ENCODE results near the gene C1QB.

The C1QB gene

DNA sequence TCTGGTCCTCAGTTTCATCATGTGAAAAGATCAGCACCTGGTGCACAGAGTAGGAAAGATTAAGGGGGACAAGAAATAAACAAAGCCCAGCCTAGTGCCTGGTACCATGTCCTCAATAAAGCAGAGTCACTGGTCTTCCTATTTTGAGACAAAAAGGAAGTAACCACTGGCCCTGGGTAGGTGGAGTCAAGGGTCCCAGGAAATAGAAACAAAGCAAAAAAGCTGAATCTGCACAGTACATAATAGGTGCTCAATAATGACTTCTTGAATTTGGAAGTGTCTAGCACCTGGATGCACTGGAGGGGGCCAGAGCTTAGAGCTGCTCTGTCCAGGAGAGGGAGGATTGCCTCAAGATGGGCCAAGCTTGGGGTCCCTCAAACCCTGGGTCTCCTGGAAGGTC lies 55.7 kb downstream of the C1QB start:
- no peaks in the 10 kb centered on the region for H3K36me3 Mint-ChIP-seq (ENCODE audit: low read depth)
- no peak for DNase-seq
- H3K27ac Mint-ChIP-seq = no peak overlapping the region
- no peaks in the 10 kb centered on the region for H3K9me3 Mint-ChIP-seq
- peaks cover 53% of the 10 kb centered on the region for H3K27me3 Mint-ChIP-seq (ENCODE audit: low read depth, poor library complexity)
- TF ChIP-seq, protein P1, sequence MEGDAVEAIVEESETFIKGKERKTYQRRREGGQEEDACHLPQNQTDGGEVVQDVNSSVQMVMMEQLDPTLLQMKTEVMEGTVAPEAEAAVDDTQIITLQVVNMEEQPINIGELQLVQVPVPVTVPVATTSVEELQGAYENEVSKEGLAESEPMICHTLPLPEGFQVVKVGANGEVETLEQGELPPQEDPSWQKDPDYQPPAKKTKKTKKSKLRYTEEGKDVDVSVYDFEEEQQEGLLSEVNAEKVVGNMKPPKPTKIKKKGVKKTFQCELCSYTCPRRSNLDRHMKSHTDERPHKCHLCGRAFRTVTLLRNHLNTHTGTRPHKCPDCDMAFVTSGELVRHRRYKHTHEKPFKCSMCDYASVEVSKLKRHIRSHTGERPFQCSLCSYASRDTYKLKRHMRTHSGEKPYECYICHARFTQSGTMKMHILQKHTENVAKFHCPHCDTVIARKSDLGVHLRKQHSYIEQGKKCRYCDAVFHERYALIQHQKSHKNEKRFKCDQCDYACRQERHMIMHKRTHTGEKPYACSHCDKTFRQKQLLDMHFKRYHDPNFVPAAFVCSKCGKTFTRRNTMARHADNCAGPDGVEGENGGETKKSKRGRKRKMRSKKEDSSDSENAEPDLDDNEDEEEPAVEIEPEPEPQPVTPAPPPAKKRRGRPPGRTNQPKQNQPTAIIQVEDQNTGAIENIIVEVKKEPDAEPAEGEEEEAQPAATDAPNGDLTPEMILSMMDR (IDR thresholded peaks at IDR 0.05) = no peak
- peak overlapping the region; percentile 84 for H3K4me3 Mint-ChIP-seq
- peaks cover 24% of the 10 kb centered on the region for H3K4me1 Mint-ChIP-seq

DNA sequence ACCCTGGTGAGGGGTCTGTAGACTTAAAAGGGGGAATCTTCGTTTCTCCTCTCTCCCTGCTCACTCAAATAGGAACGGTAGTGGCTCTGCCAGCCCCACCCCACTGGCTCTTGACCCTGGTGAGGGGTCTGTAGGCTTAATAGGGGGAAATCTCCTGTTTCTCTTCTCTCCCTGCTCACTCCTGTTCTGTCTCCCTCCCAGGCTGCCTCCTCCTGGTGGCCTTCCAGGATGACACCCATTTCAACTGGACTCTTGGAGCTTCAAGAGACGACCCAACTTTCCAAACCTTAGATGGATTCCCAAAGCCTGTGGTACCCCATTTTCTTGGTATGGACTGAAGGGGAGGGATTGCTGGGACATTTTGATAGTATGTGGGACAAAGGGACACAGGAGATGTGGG lies 56.2 kb downstream of the C1QB start:
- TF ChIP-seq, protein P1 (IDR thresholded peaks at IDR 0.05) = peak; percentile 42
- Mint-ChIP-seq H3K4me3 (peak overlapping the region; percentile 84), H3K36me3 (ENCODE audit: low read depth) (no peaks in the 10 kb centered on the region), H3K27me3 (ENCODE audit: low read depth, poor library complexity) (peaks cover 57% of the 10 kb centered on the region), H3K27ac (no peak overlapping the region), H3K4me1 (peaks cover 24% of the 10 kb centered on the region), H3K9me3 (no peaks in the 10 kb centered on the region)
- no peak for DNase-seq

DNA sequence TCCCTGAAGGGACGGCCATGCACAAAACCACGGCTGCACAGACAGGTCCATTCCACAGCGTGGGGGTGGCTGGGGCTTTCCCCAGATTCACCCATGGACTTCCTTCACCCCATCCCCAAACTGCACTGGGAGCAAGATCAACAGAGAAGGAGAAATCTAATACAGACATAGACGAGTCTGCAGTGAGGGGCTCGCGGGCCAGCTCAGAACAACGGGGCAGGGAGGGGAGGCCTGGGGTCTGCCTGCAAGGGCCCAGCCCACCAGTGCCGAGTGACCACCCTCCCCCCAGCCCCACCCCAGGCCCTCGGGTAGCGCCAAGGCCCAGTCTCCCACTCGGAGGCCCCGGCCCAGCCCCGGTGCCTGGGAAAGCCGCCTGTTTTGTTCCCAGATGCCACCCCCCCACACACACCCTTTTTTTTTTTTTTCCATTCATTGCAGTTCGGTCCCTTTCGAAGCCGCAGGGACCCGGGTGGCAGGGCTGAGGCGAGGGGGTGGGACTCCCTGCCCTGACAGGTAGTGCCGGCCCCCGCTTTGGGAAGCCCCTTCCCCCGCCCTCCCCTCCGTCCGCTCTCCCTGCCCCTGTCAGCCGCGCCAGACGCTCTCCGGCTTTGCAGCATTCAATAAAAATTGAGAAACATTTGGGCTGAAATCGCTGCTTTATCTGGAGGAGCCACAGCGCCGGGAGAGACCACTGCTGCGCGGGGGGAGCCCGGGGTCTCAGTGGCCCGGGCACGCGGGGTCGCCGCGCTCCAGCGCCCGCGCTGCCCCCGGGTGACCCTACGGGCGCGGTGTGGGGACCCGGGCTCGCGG lies 57.1 kb downstream of the C1QB start:
- Mint-ChIP-seq H3K9me3 (no peaks in the 10 kb centered on the region), H3K27ac (no peak overlapping the region)
- DNase-seq = peak; percentile 83

GRCh38 chr1:22710701-22711049 lies 57.6 kb downstream of the C1QB start, which contains the start of gene EPHB2:
Gene EPHB2, plus strand, starts transcription at chr1:22710839. Its CDS starts 144 bp downstream, at chr1:22710983.
- peaks cover 24% of the 10 kb centered on the region for H3K4me1 Mint-ChIP-seq
- H3K27ac Mint-ChIP-seq = no peak within 1 kb of the TSS
- H3K4me3 Mint-ChIP-seq = peak within 1 kb of the TSS; percentile 84
- no peaks in the 10 kb centered on the region for H3K9me3 Mint-ChIP-seq
- peaks cover 67% of the 10 kb centered on the region for H3K27me3 Mint-ChIP-seq (ENCODE audit: low read depth, poor library complexity)
- DNase-seq = peak; percentile 69
- TF ChIP-seq, protein P1 (IDR thresholded peaks at IDR 0.05) = no peak
- no peaks in the 10 kb centered on the region for H3K36me3 Mint-ChIP-seq (ENCODE audit: low read depth)

More for the DNA sequence above, 57.1 kb downstream of the C1QB start:
- Mint-ChIP-seq H3K4me3 (peak overlapping the region; percentile 84), H3K36me3 (ENCODE audit: low read depth) (no peaks in the 10 kb centered on the region), H3K27me3 (ENCODE audit: low read depth, poor library complexity) (peaks cover 61% of the 10 kb centered on the region), H3K4me1 (peaks cover 24% of the 10 kb centered on the region)
- TF ChIP-seq, protein P1 (IDR thresholded peaks at IDR 0.05) = no peak

DNA sequence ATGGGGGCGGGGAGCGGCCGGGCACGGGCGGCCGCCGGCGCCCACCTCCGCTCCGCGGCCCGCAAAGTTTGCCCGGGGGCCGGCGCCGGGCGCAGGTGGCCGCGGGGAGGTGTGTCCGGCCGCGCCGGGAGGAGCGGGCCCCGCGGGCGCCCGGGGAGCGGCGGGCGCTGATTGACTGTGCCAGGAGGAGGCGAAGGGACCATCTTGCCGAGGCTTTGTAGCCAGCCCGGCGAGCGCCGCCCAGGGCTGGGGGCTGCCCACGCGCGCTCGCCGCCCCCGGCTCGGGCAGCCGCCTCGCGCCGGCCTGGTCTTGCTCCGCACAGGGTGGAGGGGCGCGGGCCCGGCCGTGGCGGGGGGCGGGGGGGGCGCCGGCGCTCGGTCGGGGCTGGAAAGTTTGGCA lies 58.0 kb downstream of the C1QB start:
- no peaks in the 10 kb centered on the region for H3K9me3 Mint-ChIP-seq
- peaks cover 24% of the 10 kb centered on the region for H3K4me1 Mint-ChIP-seq
- H3K27ac Mint-ChIP-seq = no peak overlapping the region
- H3K36me3 Mint-ChIP-seq (ENCODE audit: low read depth) = no peaks in the 10 kb centered on the region
- no peak overlapping the region for H3K4me3 Mint-ChIP-seq
- DNase-seq = no peak
- TF ChIP-seq, protein P1 (IDR thresholded peaks at IDR 0.05) = no peak
- H3K27me3 Mint-ChIP-seq (ENCODE audit: low read depth, poor library complexity) = peaks cover 71% of the 10 kb centered on the region
